NCI-H345 (cell line): ENCODE measurements around the gene ADAMTS19.
A peak's percentile ranks its signal among the peaks of the same experiment; 100 is the strongest.
"Not testable (repeated sequence)": the region's sequence is repeated elsewhere in the genome, so short reads cannot be mapped to it uniquely, and the experiment has no call there.

Experiments used
- DNase-seq: peaks from one replicate; lab custom pipeline; 2025; lab: John Stamatoyannopoulos, UW

Gene ADAMTS19, protein sequence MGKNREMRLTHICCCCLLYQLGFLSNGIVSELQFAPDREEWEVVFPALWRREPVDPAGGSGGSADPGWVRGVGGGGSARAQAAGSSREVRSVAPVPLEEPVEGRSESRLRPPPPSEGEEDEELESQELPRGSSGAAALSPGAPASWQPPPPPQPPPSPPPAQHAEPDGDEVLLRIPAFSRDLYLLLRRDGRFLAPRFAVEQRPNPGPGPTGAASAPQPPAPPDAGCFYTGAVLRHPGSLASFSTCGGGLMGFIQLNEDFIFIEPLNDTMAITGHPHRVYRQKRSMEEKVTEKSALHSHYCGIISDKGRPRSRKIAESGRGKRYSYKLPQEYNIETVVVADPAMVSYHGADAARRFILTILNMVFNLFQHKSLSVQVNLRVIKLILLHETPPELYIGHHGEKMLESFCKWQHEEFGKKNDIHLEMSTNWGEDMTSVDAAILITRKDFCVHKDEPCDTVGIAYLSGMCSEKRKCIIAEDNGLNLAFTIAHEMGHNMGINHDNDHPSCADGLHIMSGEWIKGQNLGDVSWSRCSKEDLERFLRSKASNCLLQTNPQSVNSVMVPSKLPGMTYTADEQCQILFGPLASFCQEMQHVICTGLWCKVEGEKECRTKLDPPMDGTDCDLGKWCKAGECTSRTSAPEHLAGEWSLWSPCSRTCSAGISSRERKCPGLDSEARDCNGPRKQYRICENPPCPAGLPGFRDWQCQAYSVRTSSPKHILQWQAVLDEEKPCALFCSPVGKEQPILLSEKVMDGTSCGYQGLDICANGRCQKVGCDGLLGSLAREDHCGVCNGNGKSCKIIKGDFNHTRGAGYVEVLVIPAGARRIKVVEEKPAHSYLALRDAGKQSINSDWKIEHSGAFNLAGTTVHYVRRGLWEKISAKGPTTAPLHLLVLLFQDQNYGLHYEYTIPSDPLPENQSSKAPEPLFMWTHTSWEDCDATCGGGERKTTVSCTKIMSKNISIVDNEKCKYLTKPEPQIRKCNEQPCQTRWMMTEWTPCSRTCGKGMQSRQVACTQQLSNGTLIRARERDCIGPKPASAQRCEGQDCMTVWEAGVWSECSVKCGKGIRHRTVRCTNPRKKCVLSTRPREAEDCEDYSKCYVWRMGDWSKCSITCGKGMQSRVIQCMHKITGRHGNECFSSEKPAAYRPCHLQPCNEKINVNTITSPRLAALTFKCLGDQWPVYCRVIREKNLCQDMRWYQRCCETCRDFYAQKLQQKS

GRCh38 chr5:129459777-129460671 is at the start of gene ADAMTS19:
Gene ADAMTS19 (plus strand): TSS chr5:129460298. CDS start chr5:129460392, 94 bp downstream.
- DNase-seq, result no peak

DNA sequence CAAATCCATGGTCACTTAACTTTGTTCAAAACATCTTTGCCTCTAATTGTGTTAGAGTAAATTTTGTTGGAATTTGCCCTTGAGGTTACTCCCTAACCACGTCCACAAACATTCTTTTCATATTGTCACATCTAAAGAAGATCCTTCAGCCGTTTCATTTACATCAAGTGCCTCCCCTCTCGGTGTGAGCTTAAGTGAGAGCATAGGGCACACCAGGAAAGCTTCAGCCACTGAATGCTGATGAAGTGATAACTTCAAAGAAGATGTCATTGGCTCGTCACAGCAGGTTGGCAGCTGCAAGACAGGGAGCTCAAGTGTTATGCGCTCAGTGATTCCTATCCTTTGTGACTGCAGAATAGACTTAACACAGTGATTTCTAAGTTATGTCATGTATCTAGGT is 49.6 kb upstream of the ADAMTS19 start:
- no peak for DNase-seq

- DNase-seq, result no peak
These were observed 47.4 kb upstream of the ADAMTS19 start for GRCh38 chr5:129412721-129413120.

DNA sequence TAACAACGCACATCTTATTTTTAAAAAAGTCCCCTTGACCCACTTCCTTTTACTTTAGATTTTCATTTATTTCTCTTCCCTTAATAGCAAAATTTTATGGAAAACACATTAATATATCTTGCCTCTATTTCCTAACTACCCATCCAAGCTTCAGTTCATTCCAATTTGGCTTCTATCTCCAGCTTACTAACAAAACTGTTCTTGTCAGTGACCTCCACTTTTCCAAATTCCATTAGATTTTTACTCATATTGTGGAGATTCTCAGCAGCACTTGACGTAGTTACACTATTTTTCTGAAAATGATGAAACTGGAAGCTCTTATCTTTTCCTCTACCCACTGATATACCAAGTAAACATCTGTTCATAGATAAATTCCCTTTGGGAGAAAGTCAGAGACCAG is 46.5 kb upstream of the ADAMTS19 start:
- no peak for DNase-seq

DNA sequence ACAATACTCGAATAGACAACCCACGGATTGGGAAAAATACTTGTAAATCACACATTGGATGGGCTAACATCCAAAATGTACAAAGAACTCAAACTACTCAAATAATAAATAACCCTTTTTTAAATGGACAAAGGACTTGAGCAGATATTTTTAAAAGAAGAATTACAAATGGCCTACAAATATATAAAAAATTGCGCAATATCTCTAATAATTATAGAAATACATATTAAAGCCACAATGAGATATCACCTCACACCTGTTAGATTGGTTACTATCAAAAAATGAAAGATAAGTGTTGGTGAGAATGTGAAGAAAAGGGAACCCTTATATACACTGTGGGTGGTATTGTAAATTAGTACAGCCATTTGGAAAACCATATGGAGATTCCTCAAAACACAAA is 40.8 kb upstream of the ADAMTS19 start:
- no peak for DNase-seq

DNA sequence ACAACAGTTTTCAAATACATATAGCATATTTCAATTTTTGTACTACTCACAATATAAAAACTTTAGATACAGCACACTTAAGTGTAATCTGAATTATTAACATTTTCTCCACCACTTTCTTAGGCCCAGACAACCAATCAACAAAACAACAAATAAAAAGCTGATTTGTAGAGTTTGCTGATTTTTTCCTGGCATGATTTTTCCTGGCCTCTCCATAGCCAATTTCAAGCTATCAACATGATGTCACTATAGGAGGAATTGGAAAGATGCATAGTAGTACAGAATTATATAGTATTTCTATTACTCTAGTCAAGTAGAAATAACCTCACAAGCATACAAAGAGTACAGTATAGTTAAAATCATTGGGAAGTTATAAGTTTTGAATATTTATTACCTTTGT is 35.1 kb upstream of the ADAMTS19 start:
- DNase-seq, result no peak

GRCh38 chr5:129426071-129426470 is 34.0 kb upstream of the ADAMTS19 start:
- no peak for DNase-seq

DNA sequence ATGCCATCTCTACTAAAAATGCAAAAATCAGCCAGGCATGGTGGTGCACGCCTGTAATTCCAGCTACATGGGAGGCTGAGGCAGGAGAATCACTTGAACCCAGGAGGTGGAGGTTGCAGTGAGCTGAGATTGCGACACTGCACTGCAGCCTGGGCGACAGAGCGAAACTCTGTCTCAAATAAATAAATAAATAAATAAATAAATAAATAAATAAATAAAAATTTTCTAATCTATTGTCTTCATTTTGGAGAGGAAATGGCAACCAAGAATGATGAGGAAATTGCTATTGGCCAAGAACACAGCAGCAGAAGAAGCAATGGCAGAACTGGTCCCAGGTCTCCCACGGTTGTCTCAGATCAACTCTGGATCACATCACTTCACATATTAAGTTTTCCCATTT is 31.5 kb upstream of the ADAMTS19 start:
- not testable (repeated sequence) for DNase-seq

- no peak for DNase-seq
These were observed 28.7 kb upstream of the ADAMTS19 start for GRCh38 chr5:129431406-129431805.

- no peak for DNase-seq
These were observed 21.8 kb upstream of the ADAMTS19 start for GRCh38 chr5:129438322-129438721.

- DNase-seq, result no peak
These were observed 19.7 kb upstream of the ADAMTS19 start for GRCh38 chr5:129440424-129440823.

DNA sequence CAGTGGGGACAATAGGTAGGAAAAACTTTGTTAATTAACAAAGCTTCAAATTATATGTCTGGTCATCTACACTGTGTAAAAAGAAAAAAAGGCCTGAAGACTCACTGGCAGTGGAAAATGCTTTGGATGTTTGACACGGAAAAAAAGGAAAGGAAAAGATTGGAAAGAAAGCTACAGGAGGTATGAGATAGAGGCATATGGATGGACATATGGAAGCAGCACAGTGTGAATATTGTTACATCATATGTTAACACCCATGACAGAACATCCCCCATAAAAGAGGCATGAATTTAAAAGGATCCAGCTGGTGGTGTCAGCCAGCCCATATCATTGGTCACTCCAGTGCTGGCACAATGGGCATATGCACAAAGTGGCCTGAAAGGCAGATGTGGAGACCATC is 19.0 kb upstream of the ADAMTS19 start:
- no peak for DNase-seq

DNA sequence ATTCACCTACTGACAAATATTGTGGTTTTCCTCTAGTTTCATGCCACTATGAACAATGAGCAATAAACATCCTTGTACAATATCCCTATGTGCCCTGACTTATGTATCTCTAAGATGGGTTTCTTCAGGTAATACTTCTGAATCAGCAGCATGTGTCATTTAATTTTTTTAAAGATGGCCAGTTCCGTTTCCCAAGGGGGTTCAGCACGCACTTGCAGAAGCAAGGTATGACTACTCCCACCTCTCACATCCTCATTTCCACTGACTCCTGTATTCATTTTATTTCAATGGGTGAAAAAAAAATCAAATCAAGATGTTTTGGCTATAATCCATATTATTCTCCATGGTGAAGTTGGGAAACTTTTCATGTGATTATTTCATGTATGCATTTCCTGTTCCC is 14.7 kb upstream of the ADAMTS19 start:
- no peak for DNase-seq

DNA sequence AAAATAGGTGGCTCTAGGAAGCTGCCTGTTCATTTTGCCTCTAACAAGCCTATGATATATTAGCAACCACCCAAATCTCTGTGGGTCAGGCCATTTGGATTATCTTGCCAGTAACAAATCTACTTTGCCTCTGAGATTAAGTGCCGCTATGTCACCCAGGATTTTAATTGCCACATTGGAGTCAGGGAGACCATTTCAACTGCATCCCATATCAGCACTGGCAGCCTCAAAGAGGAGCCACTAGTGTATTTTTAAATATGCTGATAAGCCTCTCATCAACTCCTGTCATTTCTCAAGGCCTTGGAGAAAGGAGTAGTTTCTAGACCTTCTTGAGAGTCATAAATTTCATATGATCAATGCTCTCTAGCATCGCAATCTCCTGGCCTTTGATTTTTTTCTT is 12.1 kb upstream of the ADAMTS19 start:
- no peak for DNase-seq

DNA sequence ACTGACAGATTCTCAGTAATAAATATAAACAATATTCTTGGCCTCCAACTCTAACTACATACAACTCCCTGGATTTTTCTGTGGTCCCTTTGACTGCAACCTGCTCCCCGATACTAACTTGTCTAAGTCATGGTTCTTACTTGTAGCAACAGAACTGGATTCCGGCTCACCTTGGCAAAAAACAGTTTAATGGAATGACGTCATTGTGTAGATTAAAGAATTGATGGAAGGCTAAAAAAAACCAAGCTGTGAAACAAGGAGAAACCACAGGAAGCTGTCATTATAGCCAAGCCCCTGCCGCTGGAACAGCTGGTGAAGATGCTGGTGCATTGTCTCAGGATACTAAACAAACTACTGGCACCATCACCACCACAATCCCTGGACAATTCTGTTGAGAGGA is 11.4 kb upstream of the ADAMTS19 start:
- DNase-seq, result no peak

DNA sequence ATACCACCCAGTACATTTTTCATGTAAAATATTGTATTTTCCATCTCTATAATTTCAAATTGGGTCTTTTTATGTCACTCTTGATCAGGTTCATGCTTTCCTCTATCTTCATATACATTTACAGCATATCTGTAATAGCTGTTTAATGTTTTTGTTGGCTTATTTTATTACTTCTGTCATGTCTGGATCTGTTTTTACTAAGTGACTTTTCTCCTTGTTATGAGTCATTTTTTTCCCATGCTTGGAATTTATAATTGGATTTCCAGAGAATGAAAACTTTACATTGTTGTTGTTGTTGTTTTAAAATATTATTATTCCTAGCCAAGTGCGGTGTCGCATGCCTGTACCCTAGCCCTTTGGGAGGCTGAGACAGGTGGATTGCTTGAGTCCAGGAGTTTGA is 5.6 kb upstream of the ADAMTS19 start:
- DNase-seq, result no peak

DNA sequence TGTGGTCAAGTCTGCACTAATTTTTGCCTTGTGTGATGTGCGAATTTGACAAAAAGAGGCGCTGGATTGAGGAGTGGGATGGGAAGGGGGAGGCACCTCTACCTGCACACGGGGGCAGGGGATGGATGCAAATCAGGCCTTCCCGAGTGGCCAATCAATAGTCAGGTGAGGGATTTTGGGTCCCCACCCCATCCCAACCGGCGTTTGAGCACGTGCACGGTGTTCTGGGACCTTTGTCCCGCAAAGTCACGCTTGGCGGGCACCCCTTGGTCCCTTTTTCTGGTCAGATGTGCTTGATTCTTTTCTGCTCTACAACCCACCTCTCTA is 685 bp upstream of the ADAMTS19 start:
- DNase-seq, result no peak

GRCh38 chr5:129460672-129460935 is 506 bp downstream of the ADAMTS19 start:
- DNase-seq, result no peak

- DNase-seq, result peak; percentile 7
These were observed 1.0 kb downstream of the ADAMTS19 start for GRCh38 chr5:129460936-129461710.

GRCh38 chr5:129461711-129462332 is 1.7 kb downstream of the ADAMTS19 start:
- DNase-seq, result no peak
